Measurements from ENCODE around the gene LHFPL4. TPM values are rescaled to one million over a fixed set of nuclear protein-coding genes. Genes with fewer than 3 reads are reported as not detected.
"Not testable (repeated sequence)": the region's sequence is repeated elsewhere in the genome, so short reads cannot be mapped to it uniquely, and the experiment has no call there.

LHFPL4 gene
- total and polyA plus RNA-seq, 4 donors, result 0.08 TPM; not detected in 3

GRCh38 chr3:9595877-9596276 lies 42.3 kb upstream of the LHFPL4 start:
- Histone ChIP-seq H3K4me1 (ENCODE audit: control insufficient read depth in 4 of 4, insufficient read depth in 4 of 4, low read length in 3 of 4) (peaks cover 0 to 3% (median 0%) of the 10 kb centered on the region in 4 donors), H3K36me3 (ENCODE audit: control insufficient read depth in 4 of 4, insufficient read depth in 3 of 4, low read depth in 1 of 4, low read length in 3 of 4) (no peaks in the 10 kb centered on the region), H3K4me3 (ENCODE audit: low read depth in 1 of 3, low read length in 3 of 3) (no peak overlapping the region), H3K9me3 (ENCODE audit: control insufficient read depth in 4 of 4, low read length in 3 of 4) (peaks cover 3 to 7% (median 4%) of the 10 kb centered on the region in 4 donors), H3K9ac (ENCODE audit: low read depth in 1 of 2, low read length in 2 of 2) (no peak overlapping the region), H3K27ac (ENCODE audit: low read depth in 1 of 2, low read length in 2 of 2) (no peak overlapping the region), H3K27me3 (ENCODE audit: control insufficient read depth in 4 of 4, insufficient read depth in 4 of 4, low read length in 3 of 4) (no peaks in the 10 kb centered on the region)
- TF ChIP-seq FOXA2 (IDR thresholded peaks at IDR 0.05) (no peak), ATF3 (IDR thresholded peaks at IDR 0.05) (no peak), JUND (IDR thresholded peaks at IDR 0.05) (no peak), FOXA1 (IDR thresholded peaks at IDR 0.05) (no peak), HNF4G (IDR thresholded peaks at IDR 0.05) (no peak)
- TF ChIP-seq, protein P1, sequence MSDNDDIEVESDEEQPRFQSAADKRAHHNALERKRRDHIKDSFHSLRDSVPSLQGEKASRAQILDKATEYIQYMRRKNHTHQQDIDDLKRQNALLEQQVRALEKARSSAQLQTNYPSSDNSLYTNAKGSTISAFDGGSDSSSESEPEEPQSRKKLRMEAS (IDR thresholded peaks at IDR 0.05), result no peak
- TF ChIP-seq, protein P2, sequence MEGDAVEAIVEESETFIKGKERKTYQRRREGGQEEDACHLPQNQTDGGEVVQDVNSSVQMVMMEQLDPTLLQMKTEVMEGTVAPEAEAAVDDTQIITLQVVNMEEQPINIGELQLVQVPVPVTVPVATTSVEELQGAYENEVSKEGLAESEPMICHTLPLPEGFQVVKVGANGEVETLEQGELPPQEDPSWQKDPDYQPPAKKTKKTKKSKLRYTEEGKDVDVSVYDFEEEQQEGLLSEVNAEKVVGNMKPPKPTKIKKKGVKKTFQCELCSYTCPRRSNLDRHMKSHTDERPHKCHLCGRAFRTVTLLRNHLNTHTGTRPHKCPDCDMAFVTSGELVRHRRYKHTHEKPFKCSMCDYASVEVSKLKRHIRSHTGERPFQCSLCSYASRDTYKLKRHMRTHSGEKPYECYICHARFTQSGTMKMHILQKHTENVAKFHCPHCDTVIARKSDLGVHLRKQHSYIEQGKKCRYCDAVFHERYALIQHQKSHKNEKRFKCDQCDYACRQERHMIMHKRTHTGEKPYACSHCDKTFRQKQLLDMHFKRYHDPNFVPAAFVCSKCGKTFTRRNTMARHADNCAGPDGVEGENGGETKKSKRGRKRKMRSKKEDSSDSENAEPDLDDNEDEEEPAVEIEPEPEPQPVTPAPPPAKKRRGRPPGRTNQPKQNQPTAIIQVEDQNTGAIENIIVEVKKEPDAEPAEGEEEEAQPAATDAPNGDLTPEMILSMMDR (IDR thresholded peaks at IDR 0.05; ENCODE audit: low read depth, low read length, missing input control), result no peak
- DNase-seq (ENCODE audit: low spot score), result no peak

DNA sequence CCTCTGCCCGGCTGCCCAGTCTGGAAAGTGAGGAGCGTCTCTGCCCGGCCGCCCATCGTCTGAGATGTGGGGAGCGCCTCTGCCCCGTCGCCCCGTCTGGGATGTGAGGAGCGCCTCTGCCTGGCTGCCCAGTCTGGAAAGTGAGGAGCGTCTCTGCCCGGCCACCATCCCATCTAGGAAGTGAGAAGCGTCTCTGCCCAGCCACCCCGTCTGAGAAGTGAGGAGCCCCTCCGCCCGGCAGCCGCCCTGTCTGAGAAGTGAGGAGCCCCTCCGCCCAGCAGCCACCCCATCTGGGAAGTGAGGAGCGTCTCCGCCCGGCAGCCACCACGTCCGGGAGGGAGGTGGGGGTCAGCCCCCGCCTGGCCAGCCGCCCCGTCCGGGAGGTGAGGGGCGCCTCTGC lies 38.2 kb upstream of the LHFPL4 start:
- not testable (repeated sequence) for DNase-seq (ENCODE audit: low spot score); H3K4me3 ChIP-seq (ENCODE audit: low read depth in 1 of 3, low read length in 3 of 3); H3K36me3 ChIP-seq (ENCODE audit: control insufficient read depth in 4 of 4, insufficient read depth in 3 of 4, low read depth in 1 of 4, low read length in 3 of 4); H3K27me3 ChIP-seq (ENCODE audit: control insufficient read depth in 4 of 4, insufficient read depth in 4 of 4, low read length in 3 of 4); H3K4me1 ChIP-seq (ENCODE audit: control insufficient read depth in 4 of 4, insufficient read depth in 4 of 4, low read length in 3 of 4); H3K27ac ChIP-seq (ENCODE audit: low read depth in 1 of 2, low read length in 2 of 2); H3K9ac ChIP-seq (ENCODE audit: low read depth in 1 of 2, low read length in 2 of 2); H3K9me3 ChIP-seq (ENCODE audit: control insufficient read depth in 4 of 4, low read length in 3 of 4)
- 96% methylated on average over 28 of the region's 28 CpGs for WGBS

- H3K9ac ChIP-seq (ENCODE audit: low read depth in 1 of 2, low read length in 2 of 2), result no peak overlapping the region
- no peaks in the 10 kb centered on the region for H3K27me3 ChIP-seq (ENCODE audit: control insufficient read depth in 4 of 4, insufficient read depth in 4 of 4, low read length in 3 of 4)
- no peak overlapping the region for H3K4me3 ChIP-seq (ENCODE audit: low read depth in 1 of 3, low read length in 3 of 3)
- no peak overlapping the region for H3K27ac ChIP-seq (ENCODE audit: low read depth in 1 of 2, low read length in 2 of 2)
- 68% methylated on average over 8 of the region's 8 CpGs for WGBS
- H3K9me3 ChIP-seq (ENCODE audit: control insufficient read depth in 4 of 4, low read length in 3 of 4), result no peaks in the 10 kb centered on the region
- no peak for TF ChIP-seq RAD21 (IDR thresholded peaks at IDR 0.05)
- TF ChIP-seq HNF4G (IDR thresholded peaks at IDR 0.05), result no peak
- TF ChIP-seq RXRA (IDR thresholded peaks at IDR 0.05), result no peak
- no peak for TF ChIP-seq TAF1 (conservative IDR thresholded peaks at IDR 0.05)
- TF ChIP-seq ZBTB33 (IDR thresholded peaks at IDR 0.05), result no peak
- no peak for TF ChIP-seq NR2F2 (IDR thresholded peaks at IDR 0.05)
- TF ChIP-seq HNF4A (conservative IDR thresholded peaks at IDR 0.05), result no peak
- TF ChIP-seq SP1 (IDR thresholded peaks at IDR 0.05), result no peak
- TF ChIP-seq FOXA1 (IDR thresholded peaks at IDR 0.05), result no peak
- TF ChIP-seq, protein P2 (IDR thresholded peaks at IDR 0.05; ENCODE audit: low read depth, low read length, missing input control), result no peak
- TF ChIP-seq, protein P1 (IDR thresholded peaks at IDR 0.05), result no peak
- no peak for DNase-seq (ENCODE audit: low spot score)
- no peaks in the 10 kb centered on the region for H3K4me1 ChIP-seq (ENCODE audit: control insufficient read depth in 4 of 4, insufficient read depth in 4 of 4, low read length in 3 of 4)
- no peaks in the 10 kb centered on the region for H3K36me3 ChIP-seq (ENCODE audit: control insufficient read depth in 4 of 4, insufficient read depth in 3 of 4, low read depth in 1 of 4, low read length in 3 of 4)
Observed at GRCh38 chr3:9590282-9590791, 36.7 kb upstream of the LHFPL4 start.

All from liver (tissue), 9 donors.